ENCODE results near the gene GPR132.
"Not testable (repeated sequence)": the region's sequence is repeated elsewhere in the genome, so short reads cannot be mapped to it uniquely, and the experiment has no call there.

Gene GPR132

GRCh38 chr14:105091054-105091516, 25.9 kb upstream of the GPR132 start:
- DNase-seq, result no peak

DNA sequence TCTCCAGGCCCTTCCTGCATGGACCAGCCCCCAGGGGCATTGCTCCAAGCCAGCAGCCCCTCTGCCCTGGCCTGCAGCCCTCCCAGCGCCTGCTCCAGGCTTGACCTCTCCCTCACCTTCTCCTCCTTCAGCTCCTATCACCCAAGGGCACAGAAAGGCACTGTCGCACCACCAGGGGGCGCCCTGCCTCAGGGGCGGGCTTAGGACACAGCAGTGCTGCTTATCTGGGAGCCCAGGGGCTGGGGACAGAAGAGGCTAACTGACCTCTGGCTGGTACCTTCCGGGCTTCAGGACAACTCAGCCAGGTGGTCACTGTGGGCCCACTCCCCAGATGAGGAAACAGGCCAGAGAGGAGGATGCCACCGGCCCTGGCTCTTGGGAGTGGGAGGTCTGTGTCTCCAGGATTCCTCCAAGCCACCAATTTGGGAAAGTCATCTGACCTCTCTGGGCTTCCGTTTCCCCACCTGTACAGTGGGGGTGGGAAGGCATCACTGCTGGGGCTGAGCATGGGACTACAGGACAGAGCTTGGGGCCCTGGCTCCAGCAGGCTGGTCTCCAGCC, 25.3 kb upstream of the GPR132 start:
- DNase-seq, result peak; percentile 51 to 67

GRCh38 chr14:105089746-105090492, 24.7 kb upstream of the GPR132 start:
- DNase-seq, result no peak

DNA sequence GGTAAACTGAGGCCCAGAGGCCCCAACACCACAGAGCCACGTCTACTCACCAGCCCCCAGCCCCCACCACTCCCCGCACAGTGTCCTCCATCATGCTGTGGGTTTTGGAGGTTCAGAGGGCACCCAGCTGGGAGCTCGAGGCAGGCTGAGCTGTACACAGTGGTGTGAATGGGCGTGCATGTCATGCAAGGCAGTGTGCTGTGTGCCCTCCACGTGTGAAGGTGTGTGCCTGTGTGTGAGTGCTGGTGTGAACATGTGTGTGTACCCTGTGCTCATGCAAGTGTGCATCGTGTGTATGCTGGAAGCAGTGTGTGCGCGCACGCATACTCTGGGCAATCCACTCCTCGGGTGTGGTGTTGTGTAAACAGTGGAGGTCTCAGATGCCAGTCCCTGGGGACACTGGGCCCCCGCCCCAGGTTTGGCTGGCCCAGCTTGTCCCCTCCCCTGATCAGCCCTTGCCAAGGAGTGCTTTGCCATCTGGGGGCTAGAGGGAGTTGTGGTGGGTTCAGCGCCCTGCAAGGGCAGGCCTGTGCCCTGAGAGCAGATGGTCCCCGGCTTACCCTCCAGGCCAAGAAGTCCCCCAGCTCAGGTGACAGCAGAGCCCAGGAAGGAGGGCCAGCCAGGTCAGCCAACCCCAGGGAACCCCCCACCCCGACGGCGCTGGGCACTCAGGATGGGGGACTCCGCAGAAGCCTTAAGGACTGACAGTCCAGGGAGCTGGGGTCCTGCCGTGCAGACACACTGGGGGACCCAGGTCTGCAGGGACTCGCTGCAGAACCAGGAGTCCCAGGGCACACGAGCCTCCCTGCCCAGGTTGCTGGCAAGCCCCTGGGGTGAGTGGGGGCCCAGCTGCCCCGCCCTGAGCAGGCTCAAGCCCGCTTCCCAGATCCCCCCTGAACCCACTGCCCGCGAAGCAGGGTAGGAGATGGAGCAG, 23.8 kb upstream of the GPR132 start:
- no peak for DNase-seq

DNA sequence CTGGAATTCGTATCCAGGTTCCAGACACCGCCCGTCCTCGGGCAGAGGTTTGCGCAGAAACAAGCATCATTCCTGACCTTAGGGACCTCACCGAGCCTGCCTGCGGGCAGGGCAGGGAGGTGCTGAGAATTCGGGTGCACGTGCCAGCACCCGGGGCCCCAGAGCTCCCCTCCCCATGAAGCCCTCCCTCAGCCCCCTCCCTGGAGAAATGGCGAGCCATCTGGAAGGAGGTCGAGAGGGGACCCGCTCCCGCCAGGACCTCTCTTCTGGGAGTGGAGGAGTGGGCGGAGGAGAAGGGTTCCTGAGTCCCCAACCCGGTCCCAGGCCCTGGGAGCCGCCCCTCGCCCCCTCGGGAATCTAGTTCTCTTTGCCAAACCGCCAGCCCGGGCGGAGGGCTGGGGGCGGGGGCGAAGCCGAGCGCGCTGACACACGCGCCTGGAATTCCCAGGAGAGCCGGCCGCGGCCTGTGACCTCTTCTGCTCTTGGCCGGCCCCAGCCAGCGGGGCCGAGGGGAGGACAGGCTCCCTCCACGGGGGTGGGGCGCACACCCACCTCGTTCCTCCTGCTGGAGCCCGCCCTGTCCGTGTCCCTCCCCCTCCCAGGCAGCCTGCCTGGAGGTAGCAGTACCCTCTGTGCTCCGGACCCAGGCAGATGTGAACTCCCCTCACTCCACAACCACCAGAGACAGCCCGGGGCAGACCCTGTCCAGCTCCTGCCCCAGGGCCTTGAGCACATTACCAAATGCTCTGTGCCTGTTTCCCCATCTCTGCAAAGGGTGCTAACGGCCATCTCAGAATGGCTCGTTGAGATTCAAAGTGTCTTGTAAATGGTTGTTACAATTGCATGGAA, 23.0 kb upstream of the GPR132 start:
- DNase-seq, result no peak

- DNase-seq, result no peak
Measured at GRCh38 chr14:105087308-105087962, 22.2 kb upstream of the GPR132 start.

- DNase-seq, result peak in 1 of 2 experiments; percentile 19
Measured at GRCh38 chr14:105086833-105087307, 21.6 kb upstream of the GPR132 start.

- no peak for DNase-seq
Measured at GRCh38 chr14:105085766-105086165, 20.5 kb upstream of the GPR132 start.

- DNase-seq, result no peak
Measured at GRCh38 chr14:105084741-105085571, 19.7 kb upstream of the GPR132 start.

GRCh38 chr14:105083926-105084685, 18.9 kb upstream of the GPR132 start:
- DNase-seq, result no peak

GRCh38 chr14:105082703-105083102, 17.5 kb upstream of the GPR132 start:
- DNase-seq, result no peak

- not testable (repeated sequence) for DNase-seq
Measured at GRCh38 chr14:105081473-105081872, 16.2 kb upstream of the GPR132 start.

DNA sequence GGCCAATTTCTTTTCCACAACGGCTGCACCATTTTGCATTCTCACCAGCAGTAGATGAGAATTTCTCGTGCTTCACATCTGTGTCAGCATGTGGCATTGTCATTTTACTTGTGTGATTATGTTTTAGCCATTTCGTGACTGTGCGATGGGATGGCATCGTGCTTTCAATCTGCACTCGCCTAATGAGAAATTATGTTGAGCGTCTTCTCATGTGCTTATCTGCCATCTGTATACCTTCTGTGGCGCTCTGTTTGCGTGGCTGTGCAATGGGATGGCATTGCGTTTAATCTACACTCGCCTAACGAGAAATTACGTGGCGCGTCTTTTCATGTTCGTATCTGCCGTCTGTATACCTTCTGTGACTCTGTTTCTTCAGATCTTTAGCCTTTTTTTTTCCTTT, 14.9 kb upstream of the GPR132 start:
- no peak for DNase-seq

- DNase-seq, result no peak
Measured at GRCh38 chr14:105078294-105078693, 13.1 kb upstream of the GPR132 start.

- DNase-seq, result no peak
Measured at GRCh38 chr14:105077649-105077995, 12.4 kb upstream of the GPR132 start.

- no peak for DNase-seq
Measured at GRCh38 chr14:105076805-105077648, 11.8 kb upstream of the GPR132 start.

- no peak for DNase-seq
Measured at GRCh38 chr14:105076296-105076804, 11.1 kb upstream of the GPR132 start.

- no peak for DNase-seq
Measured at GRCh38 chr14:105075379-105076295, 10.4 kb upstream of the GPR132 start.

All from NCI-H187 (cell line).